Measurements from ENCODE around the gene RNF20.

The RNF20 gene

DNA sequence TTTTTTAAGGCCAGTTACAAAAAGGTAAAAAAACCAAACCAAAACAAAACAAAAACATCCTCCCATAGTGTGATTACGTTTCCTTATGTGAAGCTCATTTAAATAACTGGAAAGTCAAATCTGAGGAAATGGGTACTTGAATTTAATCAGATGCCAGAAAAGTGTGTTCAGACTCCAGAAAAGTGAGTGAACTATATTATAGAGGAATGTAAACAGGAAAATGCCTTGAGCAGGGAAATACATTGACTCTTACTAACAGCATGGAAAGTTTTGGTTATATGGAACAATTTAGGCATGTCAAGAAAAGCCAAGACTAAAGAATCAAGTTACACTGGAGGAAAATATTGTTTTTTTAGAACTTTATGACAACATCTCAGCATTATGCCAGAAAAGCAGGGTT lies 37.8 kb upstream of the RNF20 start:
- TF ChIP-seq, protein P1, sequence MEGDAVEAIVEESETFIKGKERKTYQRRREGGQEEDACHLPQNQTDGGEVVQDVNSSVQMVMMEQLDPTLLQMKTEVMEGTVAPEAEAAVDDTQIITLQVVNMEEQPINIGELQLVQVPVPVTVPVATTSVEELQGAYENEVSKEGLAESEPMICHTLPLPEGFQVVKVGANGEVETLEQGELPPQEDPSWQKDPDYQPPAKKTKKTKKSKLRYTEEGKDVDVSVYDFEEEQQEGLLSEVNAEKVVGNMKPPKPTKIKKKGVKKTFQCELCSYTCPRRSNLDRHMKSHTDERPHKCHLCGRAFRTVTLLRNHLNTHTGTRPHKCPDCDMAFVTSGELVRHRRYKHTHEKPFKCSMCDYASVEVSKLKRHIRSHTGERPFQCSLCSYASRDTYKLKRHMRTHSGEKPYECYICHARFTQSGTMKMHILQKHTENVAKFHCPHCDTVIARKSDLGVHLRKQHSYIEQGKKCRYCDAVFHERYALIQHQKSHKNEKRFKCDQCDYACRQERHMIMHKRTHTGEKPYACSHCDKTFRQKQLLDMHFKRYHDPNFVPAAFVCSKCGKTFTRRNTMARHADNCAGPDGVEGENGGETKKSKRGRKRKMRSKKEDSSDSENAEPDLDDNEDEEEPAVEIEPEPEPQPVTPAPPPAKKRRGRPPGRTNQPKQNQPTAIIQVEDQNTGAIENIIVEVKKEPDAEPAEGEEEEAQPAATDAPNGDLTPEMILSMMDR (IDR thresholded peaks at IDR 0.05; ENCODE audit: insufficient read depth, low read length, poor library complexity, severe bottlenecking) = no peak
- H3K36me3 ChIP-seq (ENCODE audit: control insufficient read depth, insufficient read depth, low read length) = no peaks in the 10 kb centered on the region
- H3K27me3 ChIP-seq (replicated peaks; ENCODE audit: control insufficient read depth, insufficient read depth, low read length) = no peaks in the 10 kb centered on the region
- no peak for DNase-seq (ENCODE audit: extremely low read depth, insufficient read length)
- no peak overlapping the region for H3K4me3 ChIP-seq (replicated peaks; ENCODE audit: low read depth, low read length)

DNA sequence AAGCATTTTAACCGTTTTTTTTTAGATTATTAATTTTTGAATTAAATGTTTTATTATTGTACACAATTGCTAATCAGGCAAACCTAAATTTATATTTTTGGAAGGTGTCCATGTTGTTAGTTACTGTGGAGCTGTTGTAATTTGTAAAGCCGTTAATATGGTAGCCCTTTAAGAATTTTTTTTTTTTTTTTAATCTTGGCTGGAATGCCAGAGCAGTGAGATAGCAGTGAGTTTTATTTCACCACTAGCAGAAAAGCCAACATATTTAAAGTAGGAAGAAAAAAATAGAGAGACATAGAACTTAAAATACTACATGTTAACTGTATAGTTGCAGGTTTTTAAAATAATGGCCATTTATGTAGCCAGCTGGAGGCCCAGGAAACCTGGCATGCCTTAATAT lies 35.3 kb upstream of the RNF20 start:
- Histone ChIP-seq H3K36me3 (ENCODE audit: control insufficient read depth, insufficient read depth, low read length) (no peaks in the 10 kb centered on the region), H3K27me3 (replicated peaks; ENCODE audit: control insufficient read depth, insufficient read depth, low read length) (no peaks in the 10 kb centered on the region), H3K4me3 (replicated peaks; ENCODE audit: low read depth, low read length) (no peak overlapping the region)
- DNase-seq (ENCODE audit: extremely low read depth, insufficient read length) = no peak
- TF ChIP-seq, protein P1 (IDR thresholded peaks at IDR 0.05; ENCODE audit: insufficient read depth, low read length, poor library complexity, severe bottlenecking) = no peak

DNA sequence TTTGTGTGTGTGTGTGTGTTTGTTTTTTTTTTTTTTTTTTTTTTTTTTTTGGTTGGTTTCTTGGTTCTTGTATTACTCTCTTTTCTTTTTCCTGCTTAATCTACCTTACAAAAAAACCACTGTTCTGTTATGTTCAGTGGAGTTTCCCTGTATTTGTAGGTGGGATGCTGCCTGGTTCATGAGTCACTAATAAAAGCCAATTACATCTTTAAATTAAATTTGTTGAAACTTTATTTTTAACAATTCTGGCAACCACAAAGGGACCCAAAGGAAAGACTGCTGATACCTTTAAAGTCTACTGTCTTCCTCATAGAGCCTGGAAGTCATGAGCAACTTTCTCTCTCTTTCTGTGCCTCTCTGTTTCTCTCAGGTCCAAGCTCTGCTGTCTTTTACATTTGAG lies 29.5 kb upstream of the RNF20 start:
- no peaks in the 10 kb centered on the region for H3K36me3 ChIP-seq (ENCODE audit: control insufficient read depth, insufficient read depth, low read length)
- H3K27me3 ChIP-seq (replicated peaks; ENCODE audit: control insufficient read depth, insufficient read depth, low read length) = no peaks in the 10 kb centered on the region
- no peak overlapping the region for H3K4me3 ChIP-seq (replicated peaks; ENCODE audit: low read depth, low read length)
- DNase-seq (ENCODE audit: extremely low read depth, insufficient read length) = no peak
- TF ChIP-seq, protein P1 (IDR thresholded peaks at IDR 0.05; ENCODE audit: insufficient read depth, low read length, poor library complexity, severe bottlenecking) = no peak

DNA sequence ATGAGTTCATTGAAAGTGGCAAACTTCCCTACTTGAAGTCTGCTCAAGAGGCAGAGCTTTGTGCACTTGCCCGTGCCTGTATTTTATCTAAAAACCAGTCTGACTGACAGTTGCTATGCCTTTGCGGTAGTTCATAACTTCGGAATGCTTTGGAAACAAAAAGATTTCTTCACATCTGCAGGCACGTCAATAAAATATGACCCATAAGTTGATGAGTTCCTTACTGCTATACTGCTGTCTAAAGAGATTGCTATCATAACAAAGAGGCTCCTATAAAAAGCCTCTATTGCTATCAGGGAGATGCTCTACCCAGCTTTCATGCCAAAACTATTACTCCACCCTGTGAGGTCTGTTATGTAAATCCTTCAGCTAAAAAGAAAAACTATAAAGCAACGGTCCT lies 25.4 kb upstream of the RNF20 start:
- Histone ChIP-seq H3K27me3 (replicated peaks; ENCODE audit: control insufficient read depth, insufficient read depth, low read length) (no peaks in the 10 kb centered on the region), H3K36me3 (ENCODE audit: control insufficient read depth, insufficient read depth, low read length) (no peaks in the 10 kb centered on the region), H3K4me3 (replicated peaks; ENCODE audit: low read depth, low read length) (no peak overlapping the region)
- TF ChIP-seq, protein P1 (IDR thresholded peaks at IDR 0.05; ENCODE audit: insufficient read depth, low read length, poor library complexity, severe bottlenecking) = no peak
- no peak for DNase-seq (ENCODE audit: extremely low read depth, insufficient read length)

DNA sequence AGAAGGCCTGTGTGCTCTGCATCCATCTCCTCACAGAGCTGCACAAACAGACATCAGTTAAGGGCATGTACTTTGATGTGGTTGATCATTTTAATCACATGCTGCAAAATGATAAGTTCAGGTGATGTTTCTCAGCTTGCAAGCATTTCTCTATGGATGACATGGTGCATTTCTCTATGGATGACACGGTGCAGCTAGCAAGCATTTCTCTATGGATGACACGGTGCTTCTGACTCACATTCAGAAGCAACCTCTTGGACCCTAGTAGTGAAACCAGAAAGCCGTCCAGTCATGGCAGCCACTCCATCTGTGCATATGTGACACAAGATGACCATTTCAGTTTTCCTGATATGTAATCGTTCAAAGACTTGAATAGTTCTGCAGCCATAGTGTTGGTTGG lies 24.1 kb upstream of the RNF20 start:
- no peak overlapping the region for H3K4me3 ChIP-seq (replicated peaks; ENCODE audit: low read depth, low read length)
- no peaks in the 10 kb centered on the region for H3K27me3 ChIP-seq (replicated peaks; ENCODE audit: control insufficient read depth, insufficient read depth, low read length)
- TF ChIP-seq, protein P1 (IDR thresholded peaks at IDR 0.05; ENCODE audit: insufficient read depth, low read length, poor library complexity, severe bottlenecking) = no peak
- no peaks in the 10 kb centered on the region for H3K36me3 ChIP-seq (ENCODE audit: control insufficient read depth, insufficient read depth, low read length)
- no peak for DNase-seq (ENCODE audit: extremely low read depth, insufficient read length)

DNA sequence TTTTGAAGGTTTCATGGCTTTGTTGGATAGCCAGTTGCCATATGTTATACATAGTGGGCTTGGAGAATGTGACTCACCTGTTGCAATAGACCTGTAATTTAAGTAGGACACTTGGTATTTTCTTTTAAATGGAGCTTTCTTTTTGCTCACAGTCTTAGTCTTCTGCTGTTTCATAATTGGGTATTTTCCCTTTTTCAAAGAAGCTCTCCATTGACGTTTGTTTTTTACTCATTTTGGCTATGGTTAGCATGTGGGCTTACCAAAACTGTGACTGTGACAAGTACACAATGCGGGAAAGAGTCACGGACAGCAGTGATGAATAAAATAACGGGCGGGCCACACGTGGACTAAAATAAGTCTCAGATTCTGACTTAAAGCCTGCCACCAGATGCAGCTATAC lies 23.2 kb upstream of the RNF20 start:
- H3K4me3 ChIP-seq (replicated peaks; ENCODE audit: low read depth, low read length) = no peak overlapping the region
- DNase-seq (ENCODE audit: extremely low read depth, insufficient read length) = no peak
- no peaks in the 10 kb centered on the region for H3K36me3 ChIP-seq (ENCODE audit: control insufficient read depth, insufficient read depth, low read length)
- no peaks in the 10 kb centered on the region for H3K27me3 ChIP-seq (replicated peaks; ENCODE audit: control insufficient read depth, insufficient read depth, low read length)
- TF ChIP-seq, protein P1 (IDR thresholded peaks at IDR 0.05; ENCODE audit: insufficient read depth, low read length, poor library complexity, severe bottlenecking) = no peak

Measured in GM06990 (cell line).